HG02678 (cell line): ENCODE results near the gene PAK4.
"Not testable (repeated sequence)": the region's sequence is repeated elsewhere in the genome, so short reads cannot be mapped to it uniquely, and the experiment has no call there.

Experiments used
- ATAC-seq: cut with Tn5 transposase; IDR thresholded peaks from one replicate; pipeline ENCODE4 v1.9.1; 2021; ENCODE audit warnings: mild to moderate bottlenecking, moderate library complexity; ENCODE audit not compliant: unreplicated experiment

The PAK4 gene

DNA sequence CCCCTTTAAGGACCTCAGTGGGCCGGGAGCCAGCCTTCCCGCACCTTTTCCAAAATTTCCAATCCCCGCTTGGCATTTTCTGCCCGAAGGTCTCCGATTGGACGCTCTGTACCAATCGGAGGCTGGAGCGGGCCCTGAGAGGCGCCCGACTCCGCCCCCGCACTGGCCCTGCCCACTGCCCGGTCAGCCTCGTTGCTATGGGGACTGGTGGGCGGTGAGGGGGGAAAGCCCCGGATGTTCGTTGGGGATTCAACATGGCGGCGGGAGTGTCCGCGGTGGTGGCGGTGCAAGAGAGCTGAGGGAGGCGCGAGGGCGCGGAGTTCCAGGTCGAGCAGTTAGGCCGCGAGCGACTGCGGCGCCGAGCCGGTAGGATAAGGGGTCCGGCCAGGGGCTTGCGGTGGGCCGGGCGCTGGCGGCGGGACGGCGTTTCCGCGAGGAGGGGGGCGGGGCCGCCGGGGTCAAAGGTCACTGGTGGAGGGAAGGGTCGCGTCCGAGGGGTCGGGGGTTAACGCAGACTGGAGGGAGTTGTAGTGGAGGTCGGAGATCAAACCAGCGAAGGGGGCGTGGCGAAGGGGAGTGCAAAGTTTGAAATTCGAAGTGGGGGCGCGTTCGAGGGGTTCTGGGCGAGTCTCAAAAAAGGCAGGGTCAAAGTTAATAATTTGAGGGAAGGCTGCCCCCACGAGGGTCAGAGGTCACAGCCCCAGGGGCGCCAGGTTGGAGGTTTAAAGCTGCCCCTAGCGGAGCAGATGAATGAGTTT lies at the start of gene PAK4:
Gene PAK4, plus strand, starts transcription at position 233 of the 758 bp plus-strand sequence. CDS start 43,768 bp downstream, outside the sequence.
- peak; percentile 98 for ATAC-seq

DNA sequence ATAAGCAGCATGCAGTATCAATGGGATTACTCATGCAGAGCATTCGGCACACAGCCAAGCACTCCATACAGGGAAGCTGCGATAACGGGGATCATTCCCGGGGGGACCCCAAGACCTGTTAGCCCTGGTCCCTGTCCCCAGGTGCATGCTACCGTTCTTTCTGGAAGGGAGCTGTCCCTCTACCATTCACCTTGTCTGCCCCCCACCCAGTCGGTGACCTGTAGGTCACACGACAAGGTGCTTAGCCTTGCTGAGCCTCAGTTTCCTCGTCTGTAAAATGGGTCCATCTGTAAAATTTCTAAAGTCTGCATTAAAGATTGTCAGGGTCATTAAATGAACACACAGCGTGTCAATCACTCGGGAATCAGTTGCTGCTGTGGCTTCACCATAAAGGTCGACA lies 48.3 kb upstream of the PAK4 start:
- no peak for ATAC-seq

DNA sequence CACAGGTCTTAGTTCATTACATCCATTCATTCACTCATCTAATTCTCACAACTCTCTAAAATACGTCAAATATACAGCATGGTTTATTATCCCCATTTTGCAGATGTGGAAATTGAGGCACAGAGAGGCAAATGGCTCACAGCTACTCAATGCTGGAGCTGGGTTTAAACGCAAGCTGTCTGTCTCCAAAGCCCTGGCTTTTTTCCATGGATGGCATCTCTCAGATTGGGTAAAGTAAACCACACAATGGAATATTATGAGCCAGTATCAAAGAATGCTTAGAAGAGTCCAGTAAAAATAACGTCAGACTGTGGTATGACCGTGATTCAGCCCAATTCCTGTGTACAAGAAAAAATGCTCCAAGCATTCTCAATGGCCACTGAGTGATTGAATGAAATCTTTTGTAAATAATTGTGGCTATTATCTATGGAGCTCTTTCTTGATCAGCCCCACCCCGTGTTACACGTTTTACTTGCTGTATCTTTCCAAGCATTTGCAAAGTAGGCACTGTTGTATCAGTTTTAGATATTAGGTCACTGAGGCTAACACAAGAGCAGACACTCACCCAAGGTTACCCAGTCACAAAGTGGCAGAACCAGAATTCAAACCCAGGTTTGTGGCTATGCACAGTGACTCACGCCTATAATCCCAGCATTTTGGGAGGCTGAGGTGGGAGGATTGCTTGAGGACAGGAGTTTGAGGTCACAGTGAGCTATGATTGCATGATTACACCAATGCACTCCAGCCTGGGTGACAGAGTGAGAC lies 47.0 kb upstream of the PAK4 start:
- no peak for ATAC-seq

DNA sequence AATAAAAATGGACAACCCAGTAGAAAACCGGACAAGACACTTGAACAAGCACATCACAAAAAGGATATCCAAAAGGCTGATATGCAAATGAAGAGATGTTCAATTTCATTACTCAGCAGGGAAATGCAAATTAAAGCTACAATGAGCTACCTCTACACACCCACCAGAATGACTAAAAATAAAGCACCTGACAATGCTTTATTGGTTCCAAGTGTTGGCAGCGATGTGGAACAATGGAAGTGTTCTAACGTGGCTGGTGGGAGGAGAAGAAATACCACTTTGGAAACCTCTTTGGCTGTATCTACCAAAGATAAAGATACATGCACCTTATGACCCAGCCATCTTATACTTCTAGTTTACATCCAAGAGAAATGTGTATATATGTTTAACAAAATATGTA lies 45.2 kb upstream of the PAK4 start:
- ATAC-seq, result no peak

DNA sequence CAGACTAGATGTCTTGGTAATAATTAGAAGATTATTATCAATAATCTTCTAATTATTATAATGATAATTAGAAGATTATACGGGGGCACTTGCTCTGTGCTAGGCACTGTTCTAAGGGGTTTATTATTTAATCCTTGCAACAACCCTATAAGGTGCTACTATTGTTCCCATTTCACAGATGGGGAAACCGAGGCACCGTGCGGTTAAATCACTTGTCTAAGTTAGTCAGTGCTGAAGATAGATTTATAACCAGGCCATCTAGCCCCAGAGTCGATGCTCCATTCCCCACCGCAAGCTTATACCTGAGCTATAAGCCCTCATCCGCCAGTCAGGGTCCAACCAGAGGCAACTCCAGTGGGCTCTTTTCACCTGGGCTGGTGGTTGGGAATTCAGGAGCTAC lies 43.4 kb upstream of the PAK4 start:
- no peak for ATAC-seq

DNA sequence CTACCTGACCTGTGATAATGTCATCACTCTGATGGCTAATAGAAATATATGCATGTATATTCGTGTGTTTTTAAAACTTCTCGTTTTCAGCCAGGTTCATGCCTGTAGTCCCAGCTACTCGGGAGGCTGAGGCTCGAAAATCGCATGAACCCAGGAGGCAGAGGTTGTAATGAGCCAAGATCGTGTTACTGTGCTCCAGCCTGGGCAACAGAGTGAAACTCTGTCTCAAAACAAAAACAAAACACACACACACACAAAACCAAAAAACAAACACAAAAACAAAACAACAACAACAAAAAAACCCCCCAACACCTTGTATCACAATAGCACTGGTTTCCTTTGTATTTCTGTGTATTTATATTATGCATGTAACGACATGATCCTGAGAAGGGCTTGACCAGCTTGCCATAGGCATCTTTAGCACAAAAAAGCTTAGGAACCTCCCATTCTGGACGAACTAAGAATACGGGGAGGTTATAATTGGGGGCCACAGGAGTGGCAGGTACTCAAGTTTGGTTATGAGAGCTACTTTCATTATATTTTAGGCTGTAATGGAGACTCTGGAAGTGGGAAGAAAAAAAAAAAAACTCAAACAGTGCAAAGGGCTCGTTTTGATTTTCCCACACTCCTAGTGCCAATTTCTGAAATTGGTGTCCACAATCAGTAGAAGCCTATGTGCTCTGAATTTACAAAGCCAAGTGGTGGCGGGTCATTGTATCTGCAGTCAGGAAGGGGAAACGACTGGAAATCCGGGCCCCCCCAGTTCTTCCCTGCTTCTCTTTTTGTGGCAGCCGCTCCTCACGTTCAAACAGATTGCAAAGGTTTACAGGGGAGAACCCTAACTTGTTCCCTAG lies 42.6 kb upstream of the PAK4 start:
- no peak for ATAC-seq

DNA sequence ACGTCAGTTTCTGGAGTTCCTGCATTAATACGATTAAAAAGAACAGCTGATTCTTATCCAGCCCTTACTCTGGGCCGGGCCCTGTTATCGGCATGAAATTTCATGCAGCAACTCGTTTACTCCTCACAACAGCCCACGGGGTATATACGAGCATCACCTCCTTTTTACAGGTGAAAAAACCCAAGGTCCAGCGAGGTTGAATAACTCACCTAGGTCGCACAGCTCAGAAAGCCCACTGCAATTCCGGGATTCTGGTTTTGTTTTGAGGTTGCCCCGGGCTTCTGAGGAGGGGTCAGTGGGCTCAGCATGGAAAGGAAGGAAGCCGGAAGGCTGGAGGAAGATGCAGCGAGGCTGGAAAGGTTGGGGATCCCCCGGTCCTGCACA lies 42.0 kb upstream of the PAK4 start:
- no peak for ATAC-seq

DNA sequence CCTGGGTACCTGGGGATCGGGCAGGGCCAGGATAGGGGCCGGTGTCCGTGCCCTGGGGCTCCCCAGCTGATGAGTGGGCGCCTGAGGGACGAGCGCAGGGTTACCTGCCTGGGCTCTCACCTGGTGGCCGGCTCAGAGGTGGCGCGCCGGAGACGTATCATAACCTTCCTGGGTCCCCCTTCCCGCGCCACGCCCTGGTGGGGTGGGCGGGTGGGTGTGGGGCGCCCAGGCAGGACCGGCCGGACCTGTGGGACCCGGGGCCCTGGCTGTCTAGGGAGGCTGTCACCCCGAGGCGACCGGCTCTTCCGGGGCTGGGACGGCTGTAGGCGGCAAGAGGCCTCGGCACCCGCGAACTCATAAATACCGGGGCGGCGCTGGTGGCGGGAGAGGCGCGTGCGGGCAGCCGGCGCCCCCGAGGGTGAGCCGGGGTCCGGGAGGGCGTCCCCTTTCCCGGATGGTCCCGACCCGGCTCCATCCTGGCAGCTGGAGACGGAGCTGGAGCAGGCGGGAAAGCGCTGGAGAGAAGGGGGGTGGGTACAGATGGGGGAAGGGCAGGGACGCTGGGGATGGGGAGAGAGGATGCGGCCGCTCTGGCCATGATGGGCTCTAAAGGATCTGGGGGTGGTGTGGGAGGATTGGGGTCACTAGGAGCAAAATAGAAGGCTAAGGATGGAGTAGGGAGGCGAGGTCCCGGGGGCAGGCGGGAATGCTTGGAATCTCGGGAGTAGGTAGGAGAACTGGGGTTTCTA lies 41.4 kb upstream of the PAK4 start, which contains the start of gene ACP7:
Gene ACP7, plus strand, starts transcription at position 386 of the 749 bp plus-strand sequence. CDS start 902 bp downstream, outside the sequence.
- no peak for ATAC-seq

DNA sequence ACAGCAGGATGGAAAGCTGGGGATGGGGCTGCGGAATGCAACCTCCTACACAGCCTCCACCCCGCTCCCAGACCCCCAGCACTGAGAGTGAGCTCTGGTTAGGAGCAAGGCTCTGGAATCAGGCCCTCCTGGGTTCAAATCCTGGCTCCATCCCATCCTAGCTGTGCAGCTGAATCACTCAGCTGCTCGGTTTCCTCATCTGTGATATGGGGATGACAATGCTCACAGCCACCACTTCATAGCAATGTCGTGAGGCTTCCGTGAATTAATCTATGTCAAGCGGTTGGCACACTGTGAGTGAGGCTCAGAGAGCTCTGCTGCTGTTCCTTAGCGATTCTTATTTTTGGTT lies 40.9 kb upstream of the PAK4 start:
- ATAC-seq, result no peak

DNA sequence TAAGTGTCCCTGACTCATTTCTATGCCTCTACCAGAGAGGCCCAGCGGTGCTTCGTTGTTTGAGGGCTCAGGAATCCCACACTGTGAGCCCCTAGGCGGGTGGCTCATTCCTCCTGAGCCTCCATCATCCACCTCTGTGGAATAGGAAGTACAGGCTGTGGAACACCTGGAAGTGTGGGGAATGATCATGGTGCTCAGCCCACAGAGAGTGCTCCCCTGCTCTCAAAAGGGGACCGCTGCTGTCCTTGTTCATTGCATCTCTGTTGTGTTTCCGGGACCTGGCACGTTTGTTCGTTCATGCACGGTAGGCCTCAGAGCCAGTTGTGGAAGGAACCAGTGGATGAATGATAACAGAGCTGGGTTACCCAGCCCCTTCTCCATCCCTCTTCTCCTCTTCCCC lies 40.2 kb upstream of the PAK4 start:
- ATAC-seq, result no peak

DNA sequence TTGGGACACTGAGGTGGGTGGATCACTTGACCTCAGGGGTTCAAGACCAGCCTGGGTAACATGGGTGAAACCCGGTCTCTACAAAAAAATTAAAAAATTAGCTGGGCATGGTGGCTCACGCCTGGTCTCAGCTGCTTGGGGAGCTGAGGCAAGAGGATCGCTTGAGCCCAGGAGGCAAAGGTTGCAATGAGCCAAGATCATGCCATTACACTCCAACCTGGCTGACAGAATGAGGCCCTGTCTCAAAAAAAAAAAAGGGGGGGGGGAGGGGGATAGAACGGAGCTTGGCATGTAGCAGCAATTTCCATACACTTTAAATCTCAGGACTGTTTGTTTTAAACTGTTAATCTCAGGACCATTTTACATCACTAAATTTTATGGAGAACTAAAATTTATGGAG lies 39.2 kb upstream of the PAK4 start:
- no peak for ATAC-seq

DNA sequence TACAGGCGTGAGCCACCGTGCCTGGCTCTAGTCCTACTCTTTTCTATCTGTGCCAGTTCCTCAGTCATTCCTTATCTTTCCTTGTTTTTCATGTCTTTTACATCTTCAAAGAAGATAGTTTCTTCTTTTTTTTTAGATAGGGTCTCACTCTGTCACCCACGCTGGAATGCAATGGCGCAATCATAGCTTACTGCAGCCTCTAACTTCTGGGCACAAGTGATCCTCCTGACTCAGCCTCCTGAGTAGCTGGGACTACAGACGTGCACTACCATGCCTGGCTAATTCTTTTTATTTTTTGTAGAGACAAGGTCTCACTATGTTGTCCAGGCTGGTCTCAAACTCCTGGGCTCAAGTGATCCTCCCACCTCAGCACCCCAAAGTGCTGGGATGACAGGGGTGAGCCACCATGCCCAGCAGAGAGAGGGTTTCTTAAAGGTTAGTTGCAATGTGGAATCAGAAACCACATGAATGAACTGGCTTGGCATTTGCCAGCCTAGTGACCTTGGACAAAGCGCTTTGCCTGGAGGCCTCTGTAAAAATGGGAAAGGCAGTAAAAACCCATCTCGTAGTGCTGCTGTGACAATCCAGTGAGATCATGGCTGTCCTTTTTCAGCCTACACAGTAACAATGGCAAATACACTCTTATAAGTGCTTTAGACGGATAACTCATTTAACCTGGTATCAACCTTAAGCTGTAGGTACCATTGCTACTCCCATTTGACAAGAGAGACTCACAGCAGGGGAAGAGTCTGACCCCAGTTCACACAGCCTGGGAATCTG lies 37.5 kb upstream of the PAK4 start:
- ATAC-seq, result no peak

DNA sequence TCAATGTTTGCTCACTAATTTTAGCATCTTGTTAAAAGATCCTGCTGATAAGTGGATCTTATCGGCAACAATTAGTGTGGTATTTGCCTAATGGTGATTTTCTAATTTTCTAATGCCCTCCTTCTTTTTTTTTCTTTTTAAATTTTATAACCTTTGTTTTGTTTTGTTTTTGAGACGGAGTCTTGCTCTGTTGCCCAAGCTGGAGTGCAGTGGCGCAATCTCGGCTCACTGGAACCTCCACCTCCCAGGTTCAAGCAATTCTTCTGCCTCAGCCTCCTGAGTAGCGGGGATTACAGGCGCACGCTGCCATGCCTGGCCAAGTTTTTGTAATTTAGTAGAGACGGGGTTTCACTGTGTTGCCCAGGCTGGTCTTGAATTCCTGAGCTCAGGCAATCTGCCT lies 35.6 kb upstream of the PAK4 start:
- not testable (repeated sequence) for ATAC-seq

DNA sequence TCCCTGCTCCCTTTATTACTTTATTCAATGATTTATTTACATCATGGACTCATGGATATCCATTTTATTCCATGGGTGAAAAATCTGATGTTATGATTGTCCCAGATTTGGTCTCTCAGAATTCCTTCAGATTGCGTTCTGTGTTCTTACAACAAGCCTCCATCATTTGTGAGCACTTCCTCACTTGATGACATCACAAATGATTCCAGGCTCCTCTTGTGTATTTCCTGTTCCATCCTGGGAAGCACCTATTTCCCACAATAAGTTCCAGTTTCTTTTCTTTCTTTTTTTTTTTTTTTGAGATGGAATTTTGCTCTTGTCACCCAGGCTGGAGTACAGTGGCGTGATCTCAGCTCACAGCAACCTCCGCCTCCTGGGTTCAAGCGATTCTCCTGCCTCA lies 34.7 kb upstream of the PAK4 start:
- ATAC-seq, result no peak

DNA sequence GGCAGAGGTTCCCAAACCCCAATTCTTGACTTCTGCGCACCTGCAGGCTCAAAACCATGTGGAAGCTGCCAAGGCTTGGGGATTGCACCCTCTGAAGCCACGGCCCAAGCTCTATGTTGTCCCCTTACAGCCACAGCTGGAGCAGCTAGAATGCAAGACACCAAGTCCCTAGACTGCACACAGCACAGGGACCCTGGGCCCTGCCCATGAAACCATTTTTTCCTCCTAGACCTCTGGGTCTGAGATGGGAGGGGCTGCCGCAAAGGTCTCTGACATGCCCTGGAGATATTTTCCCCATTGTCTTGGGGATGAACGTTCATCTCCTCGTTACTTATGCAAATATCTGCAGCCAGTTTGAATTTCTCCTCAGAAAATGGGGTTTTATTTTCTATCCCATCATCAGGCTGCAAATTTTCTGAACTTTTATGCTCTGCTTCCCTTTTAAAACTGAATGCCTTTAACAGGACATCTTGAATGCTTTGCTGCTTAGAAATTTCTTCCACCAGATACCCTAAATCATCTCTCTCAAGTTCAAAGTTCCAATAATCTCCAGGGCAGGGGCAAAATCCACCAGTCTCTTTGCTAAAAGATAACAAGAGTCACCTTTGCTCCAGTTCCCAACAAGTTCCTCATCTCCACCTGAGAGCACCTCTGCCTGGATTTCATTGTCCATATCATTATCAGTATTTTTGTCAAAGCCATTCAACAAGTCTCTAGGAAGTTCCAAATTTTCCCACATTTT lies 29.6 kb upstream of the PAK4 start:
- not testable (repeated sequence) for ATAC-seq

DNA sequence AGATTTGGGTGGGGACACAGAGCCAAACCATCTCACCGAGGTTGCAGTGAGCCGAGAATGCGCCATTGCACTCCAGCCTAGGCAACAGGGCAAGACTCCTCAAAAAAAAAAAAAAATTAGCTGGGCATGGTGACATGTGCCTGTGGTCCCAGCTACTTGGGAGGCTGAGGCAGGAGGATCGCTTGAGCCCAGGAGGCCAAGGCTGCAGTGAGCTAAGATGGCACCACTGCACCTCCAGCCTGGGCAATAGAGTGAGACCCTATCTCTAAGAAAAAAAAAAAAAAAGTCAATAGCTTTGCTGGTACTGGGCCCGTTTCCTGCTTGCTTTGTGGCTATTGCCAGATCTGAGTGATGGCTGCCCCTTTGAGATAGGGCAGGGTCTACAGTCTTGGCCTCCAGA lies 28.3 kb upstream of the PAK4 start:
- ATAC-seq, result no peak

DNA sequence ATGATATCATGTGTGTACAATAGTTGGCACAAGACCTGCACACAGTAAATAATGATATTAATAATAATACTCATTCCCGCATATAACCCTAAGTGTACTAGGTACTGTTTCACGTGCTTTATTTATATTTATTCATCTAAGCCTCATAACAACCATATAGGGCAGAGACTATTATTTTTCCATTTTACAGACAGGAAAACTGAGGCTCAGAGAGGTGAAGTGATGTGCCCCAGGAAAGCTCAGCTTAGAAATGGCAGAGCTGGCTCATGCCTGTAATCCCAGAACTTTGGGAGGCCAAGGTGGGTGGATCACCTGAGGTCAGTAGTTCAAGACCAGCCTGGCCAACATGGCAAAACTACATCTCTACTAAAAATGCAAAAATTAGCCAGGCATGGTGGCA lies 27.9 kb upstream of the PAK4 start:
- no peak for ATAC-seq

DNA sequence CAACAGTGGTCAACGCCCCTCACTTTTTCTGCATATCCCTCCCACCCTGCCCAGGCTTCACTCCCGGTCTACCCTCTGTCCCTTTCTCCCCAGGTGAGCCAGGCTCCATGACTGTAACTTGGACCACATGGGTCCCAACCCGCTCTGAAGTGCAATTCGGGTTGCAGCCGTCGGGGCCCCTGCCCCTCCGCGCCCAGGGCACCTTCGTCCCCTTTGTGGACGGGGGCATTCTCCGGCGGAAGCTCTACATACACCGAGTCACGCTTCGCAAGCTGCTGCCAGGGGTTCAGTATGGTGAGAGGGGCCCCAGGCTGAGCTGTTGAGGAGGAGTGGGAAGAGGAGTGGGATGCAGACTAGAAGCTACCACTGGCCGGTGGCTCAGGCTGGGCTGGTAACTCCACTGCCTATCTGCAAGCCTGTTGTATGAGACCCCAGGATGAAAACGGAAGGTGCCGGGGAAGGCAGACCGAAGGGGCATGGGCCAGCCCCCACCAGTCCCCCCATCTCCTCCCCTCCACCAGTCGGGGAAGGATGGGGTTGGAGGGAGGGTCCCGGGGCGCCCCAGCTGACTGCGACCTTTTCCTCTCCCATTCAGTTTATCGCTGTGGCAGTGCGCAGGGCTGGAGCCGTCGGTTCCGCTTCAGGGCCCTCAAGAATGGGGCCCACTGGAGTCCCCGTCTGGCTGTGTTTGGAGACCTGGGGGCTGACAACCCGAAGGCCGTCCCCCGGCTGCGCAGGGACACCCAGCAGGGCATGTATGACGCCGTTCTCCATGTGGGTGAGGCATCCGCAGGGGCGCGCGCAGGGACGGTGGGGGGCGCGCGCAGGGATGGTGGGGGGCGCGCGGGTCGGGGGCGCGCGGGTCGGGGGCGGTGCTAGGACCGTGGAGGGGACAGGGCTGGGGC lies 27.0 kb upstream of the PAK4 start:
- ATAC-seq, result no peak
